HG03095 (cell line): ENCODE measurements around the gene ZNF740.

Experiments
- ATAC-seq: cut with Tn5 transposase; IDR thresholded peaks from one replicate; pipeline ENCODE4 v1.9.1; 2021; ENCODE audit warnings: moderate library complexity; ENCODE audit not compliant: unreplicated experiment

ZNF740 gene

GRCh38 chr12:53241623-53242412 is 61.3 kb downstream of the ZNF740 start:
- no peak for ATAC-seq

- ATAC-seq: no peak
Observed at GRCh38 chr12:53244337-53244736, 63.8 kb downstream of the ZNF740 start.
